ENCODE measurements around the gene ACTR8. TPM values are rescaled to one million over a fixed set of nuclear protein-coding genes. Genes with fewer than 3 reads are reported as not detected.

The ACTR8 gene
- total and polyA plus RNA-seq, 2 of the 13 experiments (the other 11 are each of a cell fraction or from before 2014, with no cell fraction given): 15.5 to 29.0 TPM

DNA sequence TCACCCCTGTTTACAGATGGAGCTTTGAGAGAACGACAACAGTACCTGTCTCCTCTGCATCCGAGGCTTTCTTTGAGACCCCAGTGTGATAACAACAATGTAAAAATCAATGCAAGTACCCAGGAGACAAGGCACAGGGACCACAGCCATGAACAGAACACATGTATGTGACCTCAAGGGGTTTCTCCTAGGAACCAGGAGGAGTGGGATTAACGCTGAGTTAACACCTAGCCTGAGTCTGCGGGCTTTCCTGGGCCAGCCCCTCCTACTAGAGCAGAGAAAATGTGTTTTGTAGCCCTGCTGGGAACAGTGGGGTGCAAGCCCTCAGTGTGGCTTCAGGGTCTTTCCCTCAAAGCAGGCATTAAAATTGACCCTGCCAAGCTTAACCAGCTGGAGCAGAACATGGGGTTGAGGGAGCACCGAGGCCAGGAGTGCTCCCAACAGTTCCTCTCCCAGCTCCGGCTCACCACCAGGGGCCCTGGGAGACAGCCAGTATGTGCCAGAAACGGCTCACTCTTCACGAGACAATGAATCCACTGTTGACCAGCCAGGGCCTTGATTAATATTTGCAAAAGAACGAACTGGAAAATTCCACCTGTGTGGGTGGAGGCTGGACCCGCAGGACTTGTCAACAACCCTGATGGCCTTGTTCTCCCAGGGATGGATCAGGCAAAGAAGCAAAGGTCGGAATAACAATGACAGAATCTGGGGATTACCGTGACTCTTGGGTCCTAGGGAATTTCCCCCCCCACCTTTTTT is 39.3 kb downstream of the ACTR8 start (continued):
- TF ChIP-seq, protein P1, sequence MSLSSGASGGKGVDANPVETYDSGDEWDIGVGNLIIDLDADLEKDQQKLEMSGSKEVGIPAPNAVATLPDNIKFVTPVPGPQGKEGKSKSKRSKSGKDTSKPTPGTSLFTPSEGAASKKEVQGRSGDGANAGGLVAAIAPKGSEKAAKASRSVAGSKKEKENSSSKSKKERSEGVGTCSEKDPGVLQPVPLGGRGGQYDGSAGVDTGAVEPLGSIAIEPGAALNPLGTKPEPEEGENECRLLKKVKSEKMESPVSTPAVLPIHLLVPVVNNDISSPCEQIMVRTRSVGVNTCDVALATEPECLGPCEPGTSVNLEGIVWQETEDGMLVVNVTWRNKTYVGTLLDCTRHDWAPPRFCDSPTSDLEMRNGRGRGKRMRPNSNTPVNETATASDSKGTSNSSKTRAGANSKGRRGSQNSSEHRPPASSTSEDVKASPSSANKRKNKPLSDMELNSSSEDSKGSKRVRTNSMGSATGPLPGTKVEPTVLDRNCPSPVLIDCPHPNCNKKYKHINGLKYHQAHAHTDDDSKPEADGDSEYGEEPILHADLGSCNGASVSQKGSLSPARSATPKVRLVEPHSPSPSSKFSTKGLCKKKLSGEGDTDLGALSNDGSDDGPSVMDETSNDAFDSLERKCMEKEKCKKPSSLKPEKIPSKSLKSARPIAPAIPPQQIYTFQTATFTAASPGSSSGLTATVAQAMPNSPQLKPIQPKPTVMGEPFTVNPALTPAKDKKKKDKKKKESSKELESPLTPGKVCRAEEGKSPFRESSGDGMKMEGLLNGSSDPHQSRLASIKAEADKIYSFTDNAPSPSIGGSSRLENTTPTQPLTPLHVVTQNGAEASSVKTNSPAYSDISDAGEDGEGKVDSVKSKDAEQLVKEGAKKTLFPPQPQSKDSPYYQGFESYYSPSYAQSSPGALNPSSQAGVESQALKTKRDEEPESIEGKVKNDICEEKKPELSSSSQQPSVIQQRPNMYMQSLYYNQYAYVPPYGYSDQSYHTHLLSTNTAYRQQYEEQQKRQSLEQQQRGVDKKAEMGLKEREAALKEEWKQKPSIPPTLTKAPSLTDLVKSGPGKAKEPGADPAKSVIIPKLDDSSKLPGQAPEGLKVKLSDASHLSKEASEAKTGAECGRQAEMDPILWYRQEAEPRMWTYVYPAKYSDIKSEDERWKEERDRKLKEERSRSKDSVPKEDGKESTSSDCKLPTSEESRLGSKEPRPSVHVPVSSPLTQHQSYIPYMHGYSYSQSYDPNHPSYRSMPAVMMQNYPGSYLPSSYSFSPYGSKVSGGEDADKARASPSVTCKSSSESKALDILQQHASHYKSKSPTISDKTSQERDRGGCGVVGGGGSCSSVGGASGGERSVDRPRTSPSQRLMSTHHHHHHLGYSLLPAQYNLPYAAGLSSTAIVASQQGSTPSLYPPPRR (CRISPR knock-in tag; IDR thresholded peaks at IDR 0.05; ENCODE audit: borderline replicate concordance): peak; percentile 37; the same call in 1 of the 2 replicates
- peak; percentile 11; the same call in 1 of the 2 replicates for TF ChIP-seq GABPB1 (CRISPR knock-in tag; IDR thresholded peaks at IDR 0.05)
- TF ChIP-seq ARNT2 (CRISPR knock-in tag; IDR thresholded peaks at IDR 0.05; ENCODE audit: low read depth): no peak; the same call in 1 of the 2 replicates
- TF ChIP-seq ZSCAN20 (CRISPR knock-in tag; IDR thresholded peaks at IDR 0.05; ENCODE audit: borderline replicate concordance): peak; percentile 90; the same call in 1 of the 2 replicates
- TF ChIP-seq, protein P2, sequence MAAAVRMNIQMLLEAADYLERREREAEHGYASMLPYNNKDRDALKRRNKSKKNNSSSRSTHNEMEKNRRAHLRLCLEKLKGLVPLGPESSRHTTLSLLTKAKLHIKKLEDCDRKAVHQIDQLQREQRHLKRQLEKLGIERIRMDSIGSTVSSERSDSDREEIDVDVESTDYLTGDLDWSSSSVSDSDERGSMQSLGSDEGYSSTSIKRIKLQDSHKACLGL (CRISPR knock-in tag; IDR thresholded peaks at IDR 0.05): no peak
- TF ChIP-seq PHB2 (IDR thresholded peaks at IDR 0.05; ENCODE audit: partially characterized antibody): no peak
- TF ChIP-seq PPARG (CRISPR knock-in tag; conservative IDR thresholded peaks at IDR 0.05): peak; percentile 41
- TF ChIP-seq ZNF605 (CRISPR knock-in tag; IDR thresholded peaks at IDR 0.05): peak; percentile 78
- TF ChIP-seq, protein P3, sequence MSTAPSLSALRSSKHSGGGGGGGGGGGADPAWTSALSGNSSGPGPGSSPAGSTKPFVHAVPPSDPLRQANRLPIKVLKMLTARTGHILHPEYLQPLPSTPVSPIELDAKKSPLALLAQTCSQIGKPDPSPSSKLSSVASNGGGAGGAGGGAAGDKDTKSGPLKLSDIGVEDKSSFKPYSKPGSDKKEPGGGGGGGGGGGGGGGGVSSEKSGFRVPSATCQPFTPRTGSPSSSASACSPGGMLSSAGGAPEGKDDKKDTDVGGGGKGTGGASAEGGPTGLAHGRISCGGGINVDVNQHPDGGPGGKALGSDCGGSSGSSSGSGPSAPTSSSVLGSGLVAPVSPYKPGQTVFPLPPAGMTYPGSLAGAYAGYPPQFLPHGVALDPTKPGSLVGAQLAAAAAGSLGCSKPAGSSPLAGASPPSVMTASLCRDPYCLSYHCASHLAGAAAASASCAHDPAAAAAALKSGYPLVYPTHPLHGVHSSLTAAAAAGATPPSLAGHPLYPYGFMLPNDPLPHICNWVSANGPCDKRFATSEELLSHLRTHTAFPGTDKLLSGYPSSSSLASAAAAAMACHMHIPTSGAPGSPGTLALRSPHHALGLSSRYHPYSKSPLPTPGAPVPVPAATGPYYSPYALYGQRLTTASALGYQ (CRISPR knock-in tag; IDR thresholded peaks at IDR 0.05): peak; percentile 78; the same call in 1 of the 2 replicates
- TF ChIP-seq BRCA1 (CRISPR knock-in tag; IDR thresholded peaks at IDR 0.05): 0 out of 2 replicates have a peak, but pooled peaks have one; percentile 69
- TF ChIP-seq, protein P4, sequence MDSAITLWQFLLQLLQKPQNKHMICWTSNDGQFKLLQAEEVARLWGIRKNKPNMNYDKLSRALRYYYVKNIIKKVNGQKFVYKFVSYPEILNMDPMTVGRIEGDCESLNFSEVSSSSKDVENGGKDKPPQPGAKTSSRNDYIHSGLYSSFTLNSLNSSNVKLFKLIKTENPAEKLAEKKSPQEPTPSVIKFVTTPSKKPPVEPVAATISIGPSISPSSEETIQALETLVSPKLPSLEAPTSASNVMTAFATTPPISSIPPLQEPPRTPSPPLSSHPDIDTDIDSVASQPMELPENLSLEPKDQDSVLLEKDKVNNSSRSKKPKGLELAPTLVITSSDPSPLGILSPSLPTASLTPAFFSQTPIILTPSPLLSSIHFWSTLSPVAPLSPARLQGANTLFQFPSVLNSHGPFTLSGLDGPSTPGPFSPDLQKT (CRISPR knock-in tag; IDR thresholded peaks at IDR 0.05; ENCODE audit: borderline replicate concordance): no peak
- no peak for TF ChIP-seq ZSCAN30 (CRISPR knock-in tag; IDR thresholded peaks at IDR 0.05)
- peak; percentile 2; the same call in 1 of the 2 replicates for TF ChIP-seq ZNF724P (CRISPR knock-in tag; IDR thresholded peaks at IDR 0.05; ENCODE audit: borderline replicate concordance)
- peak; percentile 71 for TF ChIP-seq ZKSCAN8 (CRISPR knock-in tag; IDR thresholded peaks at IDR 0.05; ENCODE audit: borderline replicate concordance)
- TF ChIP-seq ZNF17 (CRISPR knock-in tag; IDR thresholded peaks at IDR 0.05): no peak
- TF ChIP-seq HMGA1 (CRISPR knock-in tag; conservative IDR thresholded peaks at IDR 0.05): no peak
- TF ChIP-seq BHLHE40 (IDR thresholded peaks at IDR 0.05; ENCODE audit: low read length): peak; percentile 59; the same call in 1 of the 2 replicates
- TF ChIP-seq ZNF746 (CRISPR knock-in tag; IDR thresholded peaks at IDR 0.05): peak; percentile 84; the same call in 1 of the 2 replicates
- TF ChIP-seq, protein P5, sequence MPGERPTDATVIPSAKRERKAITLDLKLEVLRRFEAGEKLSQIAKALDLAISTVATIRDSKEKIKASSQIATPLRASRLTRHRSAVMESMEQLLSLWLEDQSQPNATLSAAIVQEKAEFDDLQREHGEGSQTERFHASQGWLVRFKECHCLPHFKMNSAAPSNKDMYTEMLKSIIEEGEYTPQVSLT (CRISPR knock-in tag; IDR thresholded peaks at IDR 0.05; ENCODE audit: borderline replicate concordance, low read depth): no peak
- no peak for TF ChIP-seq NFRKB (IDR thresholded peaks at IDR 0.05)

All from HepG2 (cell line).